T-helper 9 cell (primary cell): ENCODE data around the gene TLDC2.
"Not testable (repeated sequence)": the region's sequence is repeated elsewhere in the genome, so short reads cannot be mapped to it uniquely, and the experiment has no call there.

Experiments used
- DNase-seq: peaks from one replicate; pipeline ENCODE4 v3.0.0-alpha.2; 2020

The TLDC2 gene

GRCh38 chr20:36871640-36872570, 4.0 kb upstream of the TLDC2 start:
- no peak for DNase-seq

DNA sequence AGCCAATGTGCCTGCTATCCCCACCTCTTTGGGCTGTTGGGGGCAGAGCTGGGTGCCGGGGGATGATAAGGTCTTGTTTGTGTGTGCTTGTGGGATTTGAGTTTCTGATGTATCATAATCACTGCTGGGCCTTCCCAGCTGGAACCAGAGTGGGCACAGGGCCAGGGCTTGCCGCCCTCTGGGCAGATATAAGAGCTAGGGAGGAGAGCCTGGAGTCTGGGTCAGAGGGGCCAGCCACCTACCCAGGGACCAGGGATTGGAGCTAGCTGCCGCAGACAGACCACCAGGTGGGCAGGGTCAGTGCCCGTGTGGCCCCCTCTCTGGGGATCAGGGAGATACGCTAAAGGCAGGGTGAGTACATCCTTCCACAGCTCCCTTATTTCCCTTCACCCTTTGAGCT, 3.1 kb upstream of the TLDC2 start:
- DNase-seq = no peak

GRCh38 chr20:36873498-36874189, 2.3 kb upstream of the TLDC2 start:
- no peak for DNase-seq

DNA sequence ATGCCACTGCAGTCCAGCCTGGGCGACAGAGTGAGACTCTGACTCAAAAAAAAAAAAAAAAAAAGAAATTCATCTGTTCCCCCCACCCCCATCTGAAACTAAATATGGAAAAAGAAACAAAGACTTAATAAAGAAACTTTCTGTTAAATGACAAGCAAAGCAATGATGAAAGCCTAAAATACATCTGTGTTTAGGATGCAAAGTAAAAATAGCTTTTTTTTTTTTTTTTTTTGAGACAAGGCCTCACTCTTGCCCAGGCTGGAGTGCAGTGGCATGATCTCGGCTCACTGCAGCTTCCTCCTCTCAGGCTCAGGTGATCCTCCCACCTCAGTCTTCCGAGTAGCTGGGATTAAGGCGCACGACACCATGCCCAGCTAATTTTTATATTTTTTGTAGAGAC, 845 bp upstream of the TLDC2 start:
- DNase-seq = not testable (repeated sequence)

DNA sequence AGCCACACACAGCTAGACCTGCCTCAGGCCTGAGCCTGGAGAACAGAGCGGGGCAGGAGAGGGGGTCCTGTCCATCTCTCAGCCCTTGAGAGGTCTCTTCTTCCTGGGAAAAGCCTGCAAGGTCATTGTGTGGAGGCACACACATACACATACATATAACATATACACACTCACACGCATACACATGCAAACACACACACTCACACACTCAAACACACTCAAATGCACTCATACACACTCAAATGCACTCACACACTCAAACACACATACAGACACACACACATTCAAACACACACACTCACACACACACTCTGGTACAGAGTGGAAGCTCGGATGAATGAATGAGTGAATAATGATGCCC, 515 bp downstream of the TLDC2 start:
- no peak for DNase-seq

DNA sequence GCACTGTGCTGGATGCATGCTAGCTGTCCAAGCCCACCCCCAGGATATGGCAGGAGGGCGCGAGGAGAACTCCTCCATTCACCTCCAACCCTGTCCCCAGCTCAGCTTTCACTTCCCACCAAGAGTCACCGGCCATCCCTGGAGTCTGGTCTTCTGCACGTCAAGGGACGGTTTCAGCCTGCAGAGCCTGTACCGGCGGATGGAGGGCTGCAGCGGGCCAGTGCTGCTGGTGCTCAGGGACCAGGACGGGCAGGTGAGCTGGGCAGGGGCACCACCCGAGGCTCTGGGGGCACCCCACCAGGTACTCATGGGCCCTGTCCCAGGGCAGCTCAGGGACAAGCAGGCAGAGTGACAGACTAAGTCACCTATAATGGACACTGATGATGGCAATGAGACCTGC, 3.0 kb downstream of the TLDC2 start:
- DNase-seq = no peak

DNA sequence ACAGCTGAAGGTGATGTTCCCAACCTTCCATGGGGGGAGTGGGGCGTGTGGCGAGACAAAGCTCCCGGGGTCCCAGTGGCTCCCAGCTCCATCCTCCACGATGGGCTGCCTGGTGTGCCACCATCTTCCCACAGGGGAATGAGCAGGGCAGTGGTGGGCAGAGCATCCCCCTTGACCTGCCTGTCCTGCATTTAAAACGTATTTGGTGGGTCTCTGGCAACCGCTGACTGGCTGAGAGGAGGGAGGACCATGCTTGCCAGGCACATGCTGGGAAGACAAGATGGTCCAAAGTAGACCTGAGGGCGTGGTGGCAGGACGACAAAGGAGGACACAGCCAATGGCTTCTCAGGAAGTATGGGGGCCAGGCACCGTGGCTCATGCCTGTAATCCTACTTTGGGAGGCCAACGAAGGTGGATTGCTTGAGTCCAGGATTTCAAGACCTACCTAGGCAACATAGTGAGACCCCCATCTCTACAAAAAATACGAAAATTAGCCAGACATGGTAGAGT, 4.9 kb downstream of the TLDC2 start:
- DNase-seq = no peak

- no peak for DNase-seq
Measured at GRCh38 chr20:36881331-36881730, 5.4 kb downstream of the TLDC2 start.

DNA sequence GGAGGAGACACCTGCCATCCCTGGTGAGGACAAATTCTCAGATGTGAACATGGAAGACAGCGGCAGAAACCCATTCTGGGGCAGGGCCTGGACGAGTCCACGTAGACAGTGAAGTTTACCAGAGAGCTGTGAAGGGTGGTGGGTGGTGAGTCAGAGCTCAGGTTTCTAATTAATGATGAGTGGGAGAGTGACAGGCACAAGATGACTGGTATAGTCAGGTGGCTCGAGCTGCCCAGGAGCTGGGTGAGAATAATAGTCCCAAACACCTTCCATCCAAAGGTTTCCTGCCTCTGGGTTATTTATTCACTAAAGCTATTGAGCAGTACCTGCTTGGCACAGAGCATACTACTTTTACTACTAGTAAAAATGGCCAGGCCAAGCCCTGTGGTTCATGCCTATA, 6.0 kb downstream of the TLDC2 start:
- no peak for DNase-seq

- no peak for DNase-seq
Measured at GRCh38 chr20:36883977-36884535, 8.1 kb downstream of the TLDC2 start.

- DNase-seq = no peak
Measured at GRCh38 chr20:36885356-36885755, 9.4 kb downstream of the TLDC2 start.

- peak; percentile 72 for DNase-seq
Measured at GRCh38 chr20:36886859-36887751, 11.2 kb downstream of the TLDC2 start.

- no peak for DNase-seq
Measured at GRCh38 chr20:36887752-36888090, 11.8 kb downstream of the TLDC2 start.

GRCh38 chr20:36888880-36889516, 13.1 kb downstream of the TLDC2 start:
- no peak for DNase-seq

GRCh38 chr20:36890586-36890985, 14.6 kb downstream of the TLDC2 start:
- no peak for DNase-seq

GRCh38 chr20:36891211-36891610, 15.3 kb downstream of the TLDC2 start:
- no peak for DNase-seq

- DNase-seq = no peak
Measured at GRCh38 chr20:36893801-36894200, 17.9 kb downstream of the TLDC2 start.

- DNase-seq = no peak
Measured at GRCh38 chr20:36895036-36895435, 19.1 kb downstream of the TLDC2 start.

GRCh38 chr20:36904690-36905089, 28.8 kb downstream of the TLDC2 start:
- DNase-seq = no peak

DNA sequence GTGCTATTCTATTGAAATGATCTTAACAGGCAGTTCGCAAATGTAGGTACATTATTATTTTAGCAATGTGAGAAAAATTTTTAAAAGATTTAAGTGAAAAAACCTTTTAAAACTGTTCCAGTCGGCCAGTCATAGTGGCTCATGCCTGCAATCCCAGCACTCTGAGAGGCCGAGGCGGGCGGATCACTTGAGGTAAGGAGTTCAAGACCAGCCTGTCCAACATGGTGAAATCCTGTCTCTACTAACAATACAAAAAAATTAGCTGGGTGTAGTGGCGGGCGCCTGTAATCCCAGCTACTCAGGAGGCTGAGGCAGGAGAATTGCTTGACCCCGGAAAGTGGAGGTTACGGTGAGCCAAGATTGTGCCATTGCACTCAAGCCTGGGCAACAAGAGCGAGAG, 29.6 kb downstream of the TLDC2 start:
- not testable (repeated sequence) for DNase-seq

DNA sequence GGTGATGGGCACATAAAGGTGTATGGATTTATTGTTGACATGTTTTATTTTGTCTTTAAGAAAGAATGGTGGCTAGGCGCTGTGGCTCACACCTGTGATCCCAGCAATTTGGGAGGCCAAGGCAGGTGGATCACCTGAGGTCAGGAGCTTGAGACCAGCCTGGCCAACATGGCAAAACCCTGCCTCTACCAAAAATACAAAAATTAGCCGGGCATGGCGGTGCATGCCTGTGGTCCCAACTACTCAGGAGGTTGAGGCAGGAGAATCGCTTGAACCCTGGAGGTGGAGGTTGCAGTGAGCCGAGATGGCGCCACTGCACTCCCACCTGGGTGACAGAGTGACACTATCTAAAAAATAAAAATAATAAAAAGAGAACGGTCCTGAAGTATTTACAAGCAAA, 30.1 kb downstream of the TLDC2 start:
- not testable (repeated sequence) for DNase-seq

DNA sequence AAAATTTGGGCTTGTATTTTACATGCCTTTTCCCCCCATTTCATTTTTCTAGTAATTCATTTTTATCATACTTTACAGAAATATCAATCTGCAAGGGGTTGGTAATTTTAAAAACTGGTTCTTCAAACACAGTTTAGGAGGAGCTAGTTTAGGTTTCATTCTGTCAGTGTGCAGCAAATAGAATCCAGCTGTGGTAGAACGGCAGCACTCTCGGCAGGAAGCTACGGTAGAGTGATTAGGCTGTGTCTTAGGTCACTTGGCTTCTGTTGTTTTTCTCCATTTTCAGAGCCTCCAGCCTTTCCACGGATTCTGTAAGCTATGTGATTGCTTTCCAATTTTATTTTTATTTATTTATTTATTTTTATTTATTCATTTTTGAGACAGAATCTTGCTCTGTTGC, 32.7 kb downstream of the TLDC2 start:
- DNase-seq = no peak
